Calu3 (cell line): Measurements from ENCODE around the gene AAMP. TPM values are rescaled to one million over a fixed set of nuclear protein-coding genes. Genes with fewer than 3 reads are reported as not detected.
"Not testable (repeated sequence)": the region's sequence is repeated elsewhere in the genome, so short reads cannot be mapped to it uniquely, and the experiment has no call there.

ENCODE experiments used
- BruUV-seq: library from RNA; stranded (reverse); fragments of 400-500 nt; replicated peaks from 2 replicates; lab custom pipeline; 2021; lab: Mats Ljungman, UMichigan
- CTCF ChIA-PET: fragments of 300-600 bp; sonication (Branson Sonifier 250); formaldehyde crosslinking; loops from one replicate; lab custom pipeline; 2022; ENCODE audit warnings: antibody characterized with exemption; lab: Charles Lee
- DNase-seq: peaks from one replicate; pipeline ENCODE4 v3.0.0; 2022
- H3K27ac Mint-ChIP-seq: one replicate; pipeline ENCODE4 v1.8.0; 2022; ENCODE audit warnings: mixed read lengths; ENCODE audit not compliant: unreplicated experiment
- H3K27me3 Mint-ChIP-seq: one replicate; pipeline ENCODE4 v1.8.0; 2022; ENCODE audit warnings: mixed read lengths; ENCODE audit not compliant: unreplicated experiment
- H3K36me3 Mint-ChIP-seq: one replicate; pipeline ENCODE4 v1.8.0; 2022; ENCODE audit warnings: mild to moderate bottlenecking, moderate library complexity, mixed read lengths; ENCODE audit not compliant: insufficient read depth, unreplicated experiment
- H3K4me1 Mint-ChIP-seq: one replicate; pipeline ENCODE4 v1.8.0; 2022; ENCODE audit warnings: mild to moderate bottlenecking, low read depth, mixed read lengths; ENCODE audit not compliant: unreplicated experiment
- H3K4me3 Mint-ChIP-seq: one replicate; pipeline ENCODE4 v1.8.0; 2022; ENCODE audit warnings: mild to moderate bottlenecking, low read depth, moderate library complexity, mixed read lengths; ENCODE audit not compliant: unreplicated experiment
- H3K9me3 Mint-ChIP-seq: one replicate; pipeline ENCODE4 v1.8.0; 2022; ENCODE audit warnings: low read depth, mixed read lengths; ENCODE audit not compliant: unreplicated experiment
- intact Hi-C: fragments of 100-400 bp; cut with micrococcal nuclease; formaldehyde crosslinking; loops from one replicate; pipeline ENCODE4 v1.10.0; 2022; ENCODE audit not compliant: unreplicated experiment
- total RNA-seq: library from RNA; stranded (reverse); gene quantifications from 2 replicates; pipeline ENCODE4 v1.2.3, GENCODE V29; 2022
- TF ChIP-seq, protein P1 (sequence below): fragments of 200-600 bp; IDR thresholded peaks from one replicate; pipeline ENCODE4 v1.8.0; 2022; ENCODE audit warnings: antibody characterized with exemption; ENCODE audit not compliant: unreplicated experiment

The AAMP gene
- total RNA-seq, 1 experiment from 2014 or later, result 102 TPM

DNA sequence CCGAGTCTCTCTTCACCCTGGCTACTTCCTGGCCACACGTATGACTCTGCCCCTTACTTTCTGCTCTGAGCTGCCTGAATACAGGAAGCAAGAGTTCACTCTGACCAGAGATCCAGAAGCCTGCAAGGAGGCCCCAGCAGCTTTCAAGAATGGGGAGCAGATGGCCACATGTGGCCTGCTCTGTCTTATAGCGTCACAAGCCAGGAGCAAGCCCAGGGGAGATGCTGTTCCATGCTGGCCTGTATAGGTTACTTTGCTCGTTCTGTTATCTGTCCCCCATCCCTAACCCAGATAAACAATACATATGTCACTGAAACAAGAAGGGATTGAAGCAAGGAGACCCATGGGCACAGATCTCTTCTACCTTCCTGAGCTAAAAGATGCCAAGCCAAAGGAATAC lies 4.6 kb upstream of the AAMP start:
- TSS peak; percentile 32 for BruUV-seq
- H3K9me3 Mint-ChIP-seq, result no peaks in the 10 kb centered on the region
- H3K36me3 Mint-ChIP-seq, result peaks cover 87% of the 10 kb centered on the region
- TF ChIP-seq, protein P1, sequence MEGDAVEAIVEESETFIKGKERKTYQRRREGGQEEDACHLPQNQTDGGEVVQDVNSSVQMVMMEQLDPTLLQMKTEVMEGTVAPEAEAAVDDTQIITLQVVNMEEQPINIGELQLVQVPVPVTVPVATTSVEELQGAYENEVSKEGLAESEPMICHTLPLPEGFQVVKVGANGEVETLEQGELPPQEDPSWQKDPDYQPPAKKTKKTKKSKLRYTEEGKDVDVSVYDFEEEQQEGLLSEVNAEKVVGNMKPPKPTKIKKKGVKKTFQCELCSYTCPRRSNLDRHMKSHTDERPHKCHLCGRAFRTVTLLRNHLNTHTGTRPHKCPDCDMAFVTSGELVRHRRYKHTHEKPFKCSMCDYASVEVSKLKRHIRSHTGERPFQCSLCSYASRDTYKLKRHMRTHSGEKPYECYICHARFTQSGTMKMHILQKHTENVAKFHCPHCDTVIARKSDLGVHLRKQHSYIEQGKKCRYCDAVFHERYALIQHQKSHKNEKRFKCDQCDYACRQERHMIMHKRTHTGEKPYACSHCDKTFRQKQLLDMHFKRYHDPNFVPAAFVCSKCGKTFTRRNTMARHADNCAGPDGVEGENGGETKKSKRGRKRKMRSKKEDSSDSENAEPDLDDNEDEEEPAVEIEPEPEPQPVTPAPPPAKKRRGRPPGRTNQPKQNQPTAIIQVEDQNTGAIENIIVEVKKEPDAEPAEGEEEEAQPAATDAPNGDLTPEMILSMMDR, result no peak
- peaks cover 31% of the 10 kb centered on the region for H3K4me1 Mint-ChIP-seq
- H3K27ac Mint-ChIP-seq, result no peak overlapping the region
- no peak overlapping the region for H3K4me3 Mint-ChIP-seq
- intact Hi-C loops, result loop anchor here (5.0 kb wide), 1 partner anchor 123 kb away; the partner anchor contains the start of gene CTDSP1
- CTCF ChIA-PET, result interaction anchor here (0.6 to 1.9 kb wide), 3 partner anchors 48 to 214 kb away, joined by 3 to 8 read pairs (median 3); no protein-coding TSS in a partner anchor
- no peak for DNase-seq
- H3K27me3 Mint-ChIP-seq, result no peaks in the 10 kb centered on the region

DNA sequence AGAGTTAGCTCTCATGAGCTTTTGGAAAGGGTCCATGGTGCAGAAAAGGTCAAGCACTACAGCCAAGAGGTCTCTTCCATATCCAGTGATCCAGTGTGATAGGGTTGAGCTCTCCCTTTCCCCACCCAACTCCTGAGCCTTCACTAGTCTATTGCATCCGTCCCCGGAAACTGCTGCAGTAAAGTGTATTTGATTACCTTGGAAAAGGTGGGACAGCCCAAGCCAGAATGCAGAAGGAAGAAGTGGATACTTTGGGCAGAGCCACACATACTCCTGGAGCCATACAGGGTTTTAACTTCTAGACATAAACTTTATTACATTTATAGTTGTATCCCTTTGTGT lies 3.9 kb upstream of the AAMP start:
- Mint-ChIP-seq H3K9me3 (no peaks in the 10 kb centered on the region), H3K27me3 (no peaks in the 10 kb centered on the region), H3K4me1 (peaks cover 31% of the 10 kb centered on the region), H3K27ac (peak overlapping the region; percentile 55), H3K4me3 (peak overlapping the region; percentile 33), H3K36me3 (peaks cover 86% of the 10 kb centered on the region)
- BruUV-seq, result TSS peak; percentile 28
- intact Hi-C loops, result loop anchor here (2.0 to 5.0 kb wide), 2 partner anchors 17 to 123 kb away; partner anchors contain the start of gene CTDSP1
- CTCF ChIA-PET, result interaction anchor here (0.7 to 1.9 kb wide), 8 partner anchors 8 to 122 kb away, joined by 3 to 15 read pairs (median 6); no protein-coding TSS in a partner anchor
- TF ChIP-seq, protein P1, result no peak
- DNase-seq, result no peak

DNA sequence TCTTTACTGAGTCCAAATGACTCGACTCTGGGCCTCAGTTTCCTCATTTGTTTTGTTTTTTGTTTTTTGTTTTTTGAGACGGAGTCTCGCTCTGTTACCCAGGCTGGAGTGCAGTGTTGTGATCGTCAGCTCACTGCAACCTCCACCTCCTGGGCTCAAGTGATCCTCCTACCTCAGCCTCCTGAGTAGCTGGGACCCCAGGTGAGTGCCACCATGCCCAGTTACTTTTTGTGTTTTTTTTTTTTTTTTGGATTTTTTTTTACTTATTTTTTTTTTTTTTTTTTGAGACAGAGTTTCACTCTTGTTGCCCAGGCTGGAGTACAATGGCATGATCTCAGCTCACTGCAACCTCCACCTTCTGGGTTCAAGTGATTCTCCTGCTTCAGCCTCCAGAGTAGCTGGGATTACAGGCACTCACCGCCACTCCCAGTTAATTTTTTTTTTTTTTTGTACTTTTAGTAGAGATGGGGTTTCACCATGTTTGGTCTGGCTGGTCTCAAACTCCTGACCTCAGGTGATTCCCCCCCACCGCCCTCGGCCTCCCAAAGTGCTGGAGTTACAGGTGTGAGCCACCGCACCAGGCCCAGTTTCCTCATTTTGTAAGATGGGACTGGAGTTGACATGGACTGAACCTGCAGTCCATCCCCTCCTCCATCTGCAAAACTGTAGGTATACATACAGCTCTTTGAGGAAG lies 3.4 kb upstream of the AAMP start:
- Mint-ChIP-seq H3K36me3 (peaks cover 82% of the 10 kb centered on the region), H3K27ac (peak overlapping the region; percentile 55), H3K4me1 (peaks cover 31% of the 10 kb centered on the region), H3K4me3 (peak overlapping the region; percentile 33)
- CTCF ChIA-PET, result interaction anchor here (0.5 to 4.1 kb wide), 17 partner anchors 9 to 434 kb away, joined by 3 to 54 read pairs (median 6); partner anchors contain the start of gene CATIP
- H3K9me3 Mint-ChIP-seq, DNase-seq, H3K27me3 Mint-ChIP-seq, BruUV-seq: not testable (repeated sequence)
- intact Hi-C loops, result loop anchor here (2.0 to 5.0 kb wide), 2 partner anchors 17 to 124 kb away; partner anchors contain the start of gene CTDSP1

DNA sequence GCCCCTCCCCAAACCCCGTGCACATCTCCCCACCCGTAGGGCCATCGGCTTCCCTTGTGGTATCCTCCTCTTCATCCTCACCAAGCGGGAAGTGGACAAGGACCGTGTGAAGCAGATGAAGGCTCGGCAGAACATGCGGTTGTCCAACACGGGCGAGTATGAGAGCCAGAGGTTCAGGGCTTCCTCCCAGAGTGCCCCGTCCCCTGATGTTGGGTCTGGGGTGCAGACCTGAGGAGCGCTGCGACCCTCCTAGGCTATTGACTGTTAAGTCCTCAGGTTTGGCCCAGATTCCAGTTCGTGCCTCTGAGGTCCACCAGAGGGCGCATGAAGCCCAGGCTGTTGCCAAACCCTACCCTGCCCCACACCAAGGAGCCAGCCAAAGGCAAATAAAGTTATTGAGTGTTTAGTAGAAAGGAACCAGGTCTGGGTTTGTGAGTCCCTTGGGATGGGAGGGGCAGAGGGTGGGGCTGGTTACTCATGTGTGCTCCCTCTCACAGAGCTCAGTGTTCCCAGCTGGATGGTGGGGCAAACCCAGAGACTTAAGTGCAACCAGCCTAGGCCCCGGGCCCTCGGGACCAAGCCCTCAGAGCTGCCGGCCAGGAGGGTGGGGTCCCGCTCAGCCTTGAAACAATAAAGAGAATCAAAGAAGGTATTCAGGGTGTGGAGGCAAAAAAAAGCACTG lies 2.7 kb upstream of the AAMP start:
- TF ChIP-seq, protein P1, result peak; percentile 81
- H3K4me1 Mint-ChIP-seq, result peaks cover 31% of the 10 kb centered on the region
- DNase-seq, result peak; percentile 91
- H3K36me3 Mint-ChIP-seq, result peaks cover 81% of the 10 kb centered on the region
- no TSS peak for BruUV-seq
- H3K9me3 Mint-ChIP-seq, result no peaks in the 10 kb centered on the region
- no peak overlapping the region for H3K4me3 Mint-ChIP-seq
- H3K27ac Mint-ChIP-seq, result peak overlapping the region; percentile 25
- intact Hi-C loops, result loop anchor here (2.0 to 5.0 kb wide), 2 partner anchors 18 to 125 kb away; partner anchors contain the start of gene CTDSP1
- no peaks in the 10 kb centered on the region for H3K27me3 Mint-ChIP-seq
- CTCF ChIA-PET, result interaction anchor here (0.5 to 4.1 kb wide), 16 partner anchors 10 to 435 kb away, joined by 3 to 54 read pairs (median 6); partner anchors contain the start of gene CATIP
